ENCODE results near the gene ABCC1.

Gene ABCC1

GRCh38 chr16:16025214-16025968 is 76.0 kb downstream of the ABCC1 start:
- DNase-seq: no peak

- DNase-seq: no peak
Measured at GRCh38 chr16:16027728-16028310, 78.4 kb downstream of the ABCC1 start.

GRCh38 chr16:16028311-16028999 is 79.0 kb downstream of the ABCC1 start:
- no peak for DNase-seq

GRCh38 chr16:16029431-16030011 is 80.1 kb downstream of the ABCC1 start:
- no peak for DNase-seq

- DNase-seq: no peak
Measured at GRCh38 chr16:16030449-16030848, 81.0 kb downstream of the ABCC1 start.

- no peak for DNase-seq
Measured at GRCh38 chr16:16031401-16031800, 82.0 kb downstream of the ABCC1 start.

- no peak for DNase-seq
Measured at GRCh38 chr16:16032271-16032979, 83.0 kb downstream of the ABCC1 start.

GRCh38 chr16:16033208-16033717 is 83.8 kb downstream of the ABCC1 start:
- DNase-seq: peak; percentile 33

GRCh38 chr16:16036359-16036792 is 87.0 kb downstream of the ABCC1 start:
- DNase-seq: no peak

GRCh38 chr16:16037521-16037920 is 88.1 kb downstream of the ABCC1 start:
- DNase-seq: no peak

- DNase-seq: no peak
Measured at GRCh38 chr16:16037970-16038369, 88.6 kb downstream of the ABCC1 start.

- DNase-seq: no peak
Measured at GRCh38 chr16:16038950-16039349, 89.5 kb downstream of the ABCC1 start.

GRCh38 chr16:16041196-16041892 is 91.9 kb downstream of the ABCC1 start:
- no peak for DNase-seq

- DNase-seq: no peak
Measured at GRCh38 chr16:16042076-16042475, 92.7 kb downstream of the ABCC1 start.

GRCh38 chr16:16045296-16045695 is 95.9 kb downstream of the ABCC1 start:
- DNase-seq: no peak

GRCh38 chr16:16045879-16046278 is 96.5 kb downstream of the ABCC1 start:
- DNase-seq: no peak

- no peak for DNase-seq
Measured at GRCh38 chr16:16047761-16048160, 98.3 kb downstream of the ABCC1 start.

- no peak for DNase-seq
Measured at GRCh38 chr16:16048904-16049582, 99.6 kb downstream of the ABCC1 start.

- DNase-seq: no peak
Measured at GRCh38 chr16:16050106-16050505, 100.7 kb downstream of the ABCC1 start.

- DNase-seq: no peak
Measured at GRCh38 chr16:16051132-16051531, 101.7 kb downstream of the ABCC1 start.

GRCh38 chr16:16052916-16053315 is 103.5 kb downstream of the ABCC1 start:
- no peak for DNase-seq

GRCh38 chr16:16057102-16057501 is 107.7 kb downstream of the ABCC1 start:
- DNase-seq: no peak
